Peyer's patch (tissue), 4 donors: ENCODE data around the gene HBM.
"Not testable (repeated sequence)": the region's sequence is repeated elsewhere in the genome, so short reads cannot be mapped to it uniquely, and the experiment has no call there.

Experiments
- POLR2A ChIP-seq, 2 donors: fragments of 450-650 bp; IDR thresholded peaks; one replicate each; pipeline ENCODE4 v1.5.1; 2017; ENCODE audit warnings: antibody characterized with exemption in 2 of 2, mild to moderate bottlenecking in 2 of 2, moderate library complexity in 2 of 2
- TF ChIP-seq, protein P1 (sequence below), 6 experiments: fragments of 450-650 bp in 4 of 6; fragments of 200-600 bp in 2 of 6; sonication (generic) in 1 of 6; IDR thresholded peaks; one replicate each; pipeline ENCODE4 v1.5.1; 2017 to 2019; ENCODE audit warnings: antibody characterized with exemption in 6 of 6, mild to moderate bottlenecking in 3 of 6, moderate library complexity in 1 of 6

DNA sequence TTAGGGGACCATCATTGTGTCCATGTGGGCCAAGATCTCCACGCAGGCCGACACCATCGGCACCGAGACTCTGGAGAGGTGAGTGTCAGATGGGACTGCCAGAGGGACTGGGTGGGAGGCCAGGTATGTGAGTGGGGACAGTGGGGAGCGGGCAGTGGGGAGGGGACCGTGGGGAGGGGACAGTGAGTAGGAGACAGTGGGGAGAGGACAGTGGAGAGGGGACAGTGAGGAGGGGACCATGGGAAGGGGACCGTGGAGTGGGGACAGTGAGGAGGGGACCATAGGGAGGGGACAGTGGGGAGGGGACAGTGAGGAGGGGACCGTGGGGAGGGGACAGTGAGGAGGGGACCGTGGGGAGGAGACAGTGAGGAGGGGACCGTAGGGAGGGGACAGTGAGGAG lies 2.6 kb upstream of the HBM start:
- TF ChIP-seq, protein P1, sequence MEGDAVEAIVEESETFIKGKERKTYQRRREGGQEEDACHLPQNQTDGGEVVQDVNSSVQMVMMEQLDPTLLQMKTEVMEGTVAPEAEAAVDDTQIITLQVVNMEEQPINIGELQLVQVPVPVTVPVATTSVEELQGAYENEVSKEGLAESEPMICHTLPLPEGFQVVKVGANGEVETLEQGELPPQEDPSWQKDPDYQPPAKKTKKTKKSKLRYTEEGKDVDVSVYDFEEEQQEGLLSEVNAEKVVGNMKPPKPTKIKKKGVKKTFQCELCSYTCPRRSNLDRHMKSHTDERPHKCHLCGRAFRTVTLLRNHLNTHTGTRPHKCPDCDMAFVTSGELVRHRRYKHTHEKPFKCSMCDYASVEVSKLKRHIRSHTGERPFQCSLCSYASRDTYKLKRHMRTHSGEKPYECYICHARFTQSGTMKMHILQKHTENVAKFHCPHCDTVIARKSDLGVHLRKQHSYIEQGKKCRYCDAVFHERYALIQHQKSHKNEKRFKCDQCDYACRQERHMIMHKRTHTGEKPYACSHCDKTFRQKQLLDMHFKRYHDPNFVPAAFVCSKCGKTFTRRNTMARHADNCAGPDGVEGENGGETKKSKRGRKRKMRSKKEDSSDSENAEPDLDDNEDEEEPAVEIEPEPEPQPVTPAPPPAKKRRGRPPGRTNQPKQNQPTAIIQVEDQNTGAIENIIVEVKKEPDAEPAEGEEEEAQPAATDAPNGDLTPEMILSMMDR (IDR thresholded peaks at IDR 0.05) = not testable (repeated sequence)
- not testable (repeated sequence) for TF ChIP-seq POLR2A (IDR thresholded peaks at IDR 0.05)
